ENCODE data around the gene MESP2. TPM values are rescaled to one million over a fixed set of nuclear protein-coding genes. Genes with fewer than 3 reads are reported as not detected.

The MESP2 gene
- total and polyA plus RNA-seq, 2 of the 8 experiments (the other 6 are each of a cell fraction or from before 2014, with no cell fraction given): 0.35 to 0.80 TPM

GRCh38 chr15:89781891-89782618, 5.9 kb downstream of the MESP2 start:
- DNase-seq (ENCODE audit: low read depth in 1 of 2, low spot score in 2 of 2) (no peak), FAIRE-seq (no peak)
- Histone ChIP-seq H3K27me3 (replicated peaks in 1 of 4; ENCODE audit: control insufficient read depth in 3 of 4, extremely low read depth in 1 of 4, insufficient read depth in 3 of 4, low read length in 3 of 4) (peaks cover 4 to 16% (median 13%) of the 10 kb centered on the region in 4 experiments), H3K4ac (replicated peaks; ENCODE audit: insufficient read length, low read depth, low read length) (no peak overlapping the region), H4K91ac (replicated peaks; ENCODE audit: insufficient read length, low read length) (no peak overlapping the region), H3K4me3 (ENCODE audit: extremely low read depth in 1 of 4, insufficient read depth in 2 of 4, low read depth in 3 of 4, low read length in 4 of 4) (no peak overlapping the region), H3K79me2 (ENCODE audit: control insufficient read depth in 1 of 2, insufficient read depth in 2 of 2, low read length in 2 of 2) (no peaks in the 10 kb centered on the region), H2AFZ (ENCODE audit: low read length) (0 out of 2 replicates have a peak overlapping the region, but pooled peaks have one; percentile 0), H3K9me3 (ENCODE audit: insufficient read depth in 2 of 2, low read depth in 1 of 2, low read length in 1 of 2) (no peaks in the 10 kb centered on the region), H3K79me1 (ENCODE audit: low read depth, low read length) (no peaks in the 10 kb centered on the region), H3K56ac (replicated peaks; ENCODE audit: insufficient read length, low read depth, low read length) (no peak overlapping the region), H3K23ac (ENCODE audit: insufficient read length) (no peak overlapping the region), H3K36me3 (ENCODE audit: control insufficient read depth in 2 of 4, insufficient read depth in 4 of 4, low read length in 3 of 4) (no peaks in the 10 kb centered on the region), H3K23me2 (ENCODE audit: low read depth, low read length) (no peaks in the 10 kb centered on the region), H3K9ac (replicated peaks in 1 of 4; ENCODE audit: extremely low read depth in 1 of 4, low read depth in 3 of 4, low read length in 3 of 4) (no peak overlapping the region), H3K18ac (ENCODE audit: extremely low read depth, low read length) (no peak overlapping the region), H3K4me2 (ENCODE audit: insufficient read depth in 1 of 2, low read depth in 2 of 2, low read length in 2 of 2) (no peak overlapping the region), H2BK20ac (ENCODE audit: low read length) (no peak overlapping the region), H4K8ac (ENCODE audit: extremely low read depth, insufficient read depth, low read length) (no peak overlapping the region), H4K5ac (ENCODE audit: insufficient read length, low read depth, low read length) (no peak overlapping the region), H2BK120ac (replicated peaks; ENCODE audit: low read depth, low read length) (no peak overlapping the region), H2AK5ac (ENCODE audit: low read depth, low read length) (no peak overlapping the region), H2BK5ac (ENCODE audit: low read depth, low read length) (no peak overlapping the region), H2BK15ac (ENCODE audit: low read length) (no peak overlapping the region), H3K4me1 (replicated peaks in 1 of 4; ENCODE audit: control insufficient read depth in 3 of 4, insufficient read depth in 4 of 4, low read length in 3 of 4) (peaks cover 7 to 14% (median 10%) of the 10 kb centered on the region in 4 experiments), H3K27ac (ENCODE audit: low read depth, low read length) (no peak overlapping the region), H3K14ac (ENCODE audit: insufficient read length) (no peak overlapping the region), H4K20me1 (replicated peaks in 1 of 2; ENCODE audit: control insufficient read depth in 1 of 2, insufficient read depth in 2 of 2, low read length in 2 of 2) (no peaks in the 10 kb centered on the region), H2BK12ac (ENCODE audit: low read depth, low read length) (peak overlapping the region; percentile 22; the same call in 1 of the 2 replicates)
- WGBS, 2 experiments (ENCODE audit: extremely low coverage in 1 of 2, insufficient coverage in 1 of 2, insufficient read length in 1 of 2, insufficient replicate concordance in 2 of 2, low coverage in 1 of 2, low lambda C conversion rate in 2 of 2, missing lambda C conversion rate in 1 of 2): 91% methylated on average over 15 of the region's 15 CpGs; no CpG with 5 or more reads in 1 of the 2 experiments
- POLR2A ChIA-PET (ENCODE audit: partially characterized antibody): interaction anchor here (1.3 to 1.6 kb wide), 2 partner anchors 10 to 18 kb away, joined by 5 to 6 read pairs; no protein-coding TSS in a partner anchor
- CTCF ChIA-PET (ENCODE audit: partially characterized antibody): interaction anchor here (0.8 to 5.1 kb wide), 10 partner anchors 8 to 93 kb away, joined by 3 to 32 read pairs (median 6); no protein-coding TSS in a partner anchor
- 0 out of 2 replicates have a peak, but pooled peaks have one; percentile 58 for TF ChIP-seq RBBP5 (IDR thresholded peaks at IDR 0.05; ENCODE audit: borderline replicate concordance, low read depth, low read length)
- TF ChIP-seq CBX5 (IDR thresholded peaks at IDR 0.05; ENCODE audit: low read depth, low read length): no peak
- peak; percentile 47; the same call in 1 of the 2 replicates for TF ChIP-seq TEAD4 (IDR thresholded peaks at IDR 0.05; ENCODE audit: low read depth, low read length)
- peak; percentile 55 for TF ChIP-seq BACH1 (IDR thresholded peaks at IDR 0.05; ENCODE audit: low read length)
- no peak for TF ChIP-seq CTCF (IDR thresholded peaks at IDR 0.05; ENCODE audit: control extremely low read depth in 1 of 3, insufficient read depth in 1 of 3, low read depth in 1 of 3, low read length in 3 of 3)
- no peak for TF ChIP-seq SAP30 (IDR thresholded peaks at IDR 0.05; ENCODE audit: insufficient read depth, insufficient replicate concordance, low read length)
